IMR-90 (cell line): ENCODE measurements around the gene ACOX2. TPM values are rescaled to one million over a fixed set of nuclear protein-coding genes. Genes with fewer than 3 reads are reported as not detected.

Experiments used
- ATAC-seq: fragments of 200-7000 bp; cut with Tn5 transposase; 2 replicates; pipeline ENCODE4 v1.9.1; 2020; ENCODE audit warnings: low read depth, mild to moderate bottlenecking, moderate library complexity
- BruUV-seq: library from RNA; stranded (reverse); fragments of 400-500 nt; replicated peaks from 2 replicates; lab custom pipeline; 2021; lab: Mats Ljungman, UMichigan
- CTCF ChIA-PET: fragments of 300-600 bp; formaldehyde crosslinking; extraction: SDS; loops from one replicate; lab custom pipeline; 2021; ENCODE audit warnings: antibody characterized with exemption; lab: Yijun Ruan, JAX
- POLR2A ChIA-PET: fragments of 300-600 bp; sonication (Branson Sonifier 250); formaldehyde crosslinking; loops from one replicate; lab custom pipeline; 2022; ENCODE audit warnings: antibody characterized with exemption; ENCODE audit not compliant: unreplicated experiment; lab: Charles Lee
- DNase-seq: peaks from one replicate; pipeline ENCODE4 v3.0.0; 2013
- H2AFZ ChIP-seq: replicated peaks from 2 replicates; pipeline ENCODE3; 2013; ENCODE audit warnings: low read length, mild to moderate bottlenecking; ENCODE audit not compliant: poor library complexity
- H2AK5ac ChIP-seq: 2 replicates; pipeline ENCODE4 v1.6.1; 2013; ENCODE audit warnings: low read depth, low read length, inconsistent platforms
- H2AK9ac ChIP-seq: replicated peaks from 2 replicates; pipeline ENCODE3; 2013; ENCODE audit warnings: mild to moderate bottlenecking, low read depth, low read length, moderate library complexity; ENCODE audit not compliant: poor library complexity
- H2BK120ac ChIP-seq: 2 replicates; pipeline ENCODE4 v1.6.1; 2013; ENCODE audit warnings: low read depth, low read length, inconsistent platforms
- H2BK15ac ChIP-seq: 3 replicates; pipeline ENCODE4 v1.6.1; 2013; ENCODE audit warnings: low read depth, low read length, inconsistent platforms
- H2BK20ac ChIP-seq: 2 replicates; pipeline ENCODE4 v1.6.1; 2013; ENCODE audit warnings: low read depth, mild to moderate bottlenecking, inconsistent platforms, low read length, moderate library complexity
- H2BK5ac ChIP-seq: 2 replicates; pipeline ENCODE4 v1.6.1; 2013; ENCODE audit warnings: mild to moderate bottlenecking, low read depth, low read length, inconsistent platforms; ENCODE audit not compliant: poor library complexity, severe bottlenecking
- H3K14ac ChIP-seq: replicated peaks from 2 replicates; pipeline ENCODE4 v1.6.1; 2013; ENCODE audit warnings: low read depth, low read length, inconsistent platforms
- H3K18ac ChIP-seq: 2 replicates; pipeline ENCODE4 v1.6.1; 2013; ENCODE audit warnings: low read depth, low read length, control low read depth
- H3K23ac ChIP-seq: 2 replicates; pipeline ENCODE4 v1.6.1; 2013; ENCODE audit warnings: low read depth, low read length, inconsistent platforms
- H3K27ac ChIP-seq: 2 replicates; pipeline ENCODE4 v1.5.1; 2013; ENCODE audit warnings: mild to moderate bottlenecking, control low read depth, low read length; ENCODE audit not compliant: insufficient read depth
- H3K27me3 ChIP-seq: 2 replicates; pipeline ENCODE4 v1.6.1; 2013; ENCODE audit warnings: low read length; ENCODE audit not compliant: control insufficient read depth, insufficient read depth
- H3K36me3 ChIP-seq: 2 replicates; pipeline ENCODE4 v1.6.1; 2013; ENCODE audit warnings: low read length, mixed read lengths; ENCODE audit not compliant: control insufficient read depth, insufficient read depth
- H3K4ac ChIP-seq: 2 replicates; pipeline ENCODE4 v1.6.1; 2013; ENCODE audit warnings: low read depth, low read length, inconsistent platforms
- H3K4me1 ChIP-seq: 2 replicates; pipeline ENCODE4 v1.6.1; 2013; ENCODE audit warnings: low read length, mixed read lengths; ENCODE audit not compliant: control insufficient read depth, insufficient read depth
- H3K4me2 ChIP-seq: 2 replicates; pipeline ENCODE4 v1.6.1; 2013; ENCODE audit warnings: low read depth, mild to moderate bottlenecking, control low read depth, low read length, moderate library complexity
- H3K4me3 ChIP-seq: 2 replicates; pipeline ENCODE4 v1.5.1; 2013; ENCODE audit warnings: low read depth, mild to moderate bottlenecking, control low read depth, low read length, moderate library complexity; ENCODE audit not compliant: insufficient read depth
- H3K56ac ChIP-seq: 2 replicates; pipeline ENCODE4 v1.6.1; 2013; ENCODE audit warnings: low read length, inconsistent platforms; ENCODE audit not compliant: insufficient read depth; ENCODE audit errors: extremely low read depth
- H3K79me1 ChIP-seq, 2 experiments: 2 replicates each; pipeline ENCODE4 v1.6.1; 2013; ENCODE audit warnings: low read length in 2 of 2, inconsistent platforms in 1 of 2, low read depth in 1 of 2
- H3K9ac ChIP-seq: 2 replicates; pipeline ENCODE4 v1.6.1; 2013; ENCODE audit warnings: low read depth, low read length, control low read depth
- H3K9me1 ChIP-seq: 2 replicates; pipeline ENCODE4 v1.6.1; 2013; ENCODE audit warnings: low read length, inconsistent platforms; ENCODE audit not compliant: insufficient read depth
- H3K9me3 ChIP-seq: 2 replicates; pipeline ENCODE4 v1.6.1; 2013; ENCODE audit warnings: low read length; ENCODE audit not compliant: control insufficient read depth, insufficient read depth
- H4K20me1 ChIP-seq: 2 replicates; pipeline ENCODE4 v1.6.1; 2013; ENCODE audit warnings: low read length, inconsistent platforms; ENCODE audit not compliant: insufficient read depth
- H4K5ac ChIP-seq: 2 replicates; pipeline ENCODE4 v1.6.1; 2013; ENCODE audit warnings: mild to moderate bottlenecking, low read depth, low read length, control low read depth
- H4K8ac ChIP-seq, 2 experiments: 2 replicates each; pipeline ENCODE4 v1.6.1; 2013; ENCODE audit warnings: low read depth in 2 of 2, low read length in 2 of 2, control low read depth in 1 of 2, inconsistent platforms in 1 of 2
- H4K91ac ChIP-seq: 2 replicates; pipeline ENCODE4 v1.6.1; 2013; ENCODE audit warnings: low read depth, low read length, inconsistent platforms; ENCODE audit not compliant: insufficient read depth
- BHLHE40 ChIP-seq: fragments of 150-350 bp; IDR thresholded peaks from 2 replicates; pipeline ENCODE4 v1.6.1; 2016; ENCODE audit warnings: mild to moderate bottlenecking, low read depth, low read length
- CEBPB ChIP-seq: IDR thresholded peaks from 2 replicates; pipeline ENCODE4 v1.6.1; 2012; ENCODE audit warnings: low read depth, low read length, improper control_type of control experiment
- CHD1 ChIP-seq: IDR thresholded peaks from 2 replicates; pipeline ENCODE4 v1.6.1; 2012; ENCODE audit warnings: low read depth, low read length, improper control_type of control experiment
- FOS ChIP-seq: fragments of 150-350 bp; IDR thresholded peaks from 2 replicates; pipeline ENCODE4 v1.6.1; 2016; ENCODE audit warnings: low read depth, low read length
- MAFK ChIP-seq: IDR thresholded peaks from 2 replicates; pipeline ENCODE4 v1.6.1; 2012; ENCODE audit warnings: low read depth, low read length, improper control_type of control experiment
- MAZ ChIP-seq: IDR thresholded peaks from 2 replicates; pipeline ENCODE4 v1.6.1; 2012; ENCODE audit warnings: low read depth, mild to moderate bottlenecking, low read length, improper control_type of control experiment, moderate library complexity, borderline replicate concordance
- MXI1 ChIP-seq: IDR thresholded peaks from 2 replicates; pipeline ENCODE4 v1.6.1; 2012; ENCODE audit warnings: low read depth, mild to moderate bottlenecking, low read length, moderate library complexity, borderline replicate concordance
- NFE2L2 ChIP-seq: fragments of 150-350 bp; IDR thresholded peaks from 2 replicates; pipeline ENCODE4 v1.6.1; 2016; ENCODE audit warnings: low read depth, mild to moderate bottlenecking, low read length
- POLR2A ChIP-seq: IDR thresholded peaks from 2 replicates; pipeline ENCODE4 v1.6.1; 2012; ENCODE audit warnings: mild to moderate bottlenecking, low read depth, low read length
- RAD21 ChIP-seq: IDR thresholded peaks from 2 replicates; pipeline ENCODE4 v1.6.1; 2012; ENCODE audit warnings: low read length, improper control_type of control experiment
- RCOR1 ChIP-seq: IDR thresholded peaks from 2 replicates; pipeline ENCODE4 v1.6.1; 2012; ENCODE audit warnings: mild to moderate bottlenecking, low read length, improper control_type of control experiment; ENCODE audit not compliant: insufficient replicate concordance
- RFX5 ChIP-seq: IDR thresholded peaks from 2 replicates; pipeline ENCODE4 v1.8.0; 2012; ENCODE audit warnings: low read depth, mild to moderate bottlenecking, low read length, moderate library complexity
- SMC3 ChIP-seq: fragments of 150-350 bp; IDR thresholded peaks from 2 replicates; pipeline ENCODE4 v1.6.1; 2016; ENCODE audit warnings: low read depth, mild to moderate bottlenecking, antibody characterized with exemption, low read length, moderate library complexity
- WGBS, 2 experiments: methylation state at CpG; one replicate each; pipeline versions ENCODE4 v1.1.5 to v1.1.7; 2013; ENCODE audit warnings: missing lambda C conversion rate in 2 of 2; ENCODE audit not compliant: insufficient read length in 1 of 2; ENCODE audit errors: extremely low coverage in 2 of 2; 5-methylcytosine and 5-hydroxymethylcytosine counted together
- dilution Hi-C: fragments of 300-500 bp; cut with HindIII; formaldehyde crosslinking; loops from one replicate; pipeline ENCODE4 v1.14.3; 2018; ENCODE audit warnings: low sequenced_read_pairs; ENCODE audit not compliant: unreplicated experiment
- in situ Hi-C: fragments of 300-500 bp; cut with MboI; formaldehyde crosslinking; loops from 3 replicates; pipeline ENCODE4 v1.14.3; 2019; ENCODE audit warnings: low sequenced_read_pairs, inconsistent platforms, mixed read lengths
- intact Hi-C: fragments of 100-400 bp; cut with micrococcal nuclease; formaldehyde crosslinking; loops from 2 replicates; pipeline ENCODE4 v1.10.0; 2022
- polyA plus RNA-seq, 3 experiments: library from polyadenylated mRNA; depleted of rRNA; stranded (reverse); fragments of >200 nt; gene quantifications; 2 replicates each; pipeline ENCODE4 v1.2.3, GENCODE V29; 2012; ENCODE audit warnings: low replicate concordance in 1 of 3
- total RNA-seq: library from RNA; depleted of rRNA; stranded (reverse); fragments of >200 nt; gene quantifications from 2 replicates; pipeline ENCODE4 v1.2.3, GENCODE V29; 2012
- TF ChIP-seq, protein P1 (sequence below): fragments of 150-350 bp; IDR thresholded peaks from 2 replicates; pipeline ENCODE4 v1.6.1; 2016; ENCODE audit warnings: low read depth, mild to moderate bottlenecking, low read length, moderate library complexity, borderline replicate concordance
- TF ChIP-seq, protein P2 (sequence below): fragments of 150-350 bp; IDR thresholded peaks from 2 replicates; pipeline ENCODE4 v1.6.1; 2017; ENCODE audit warnings: mild to moderate bottlenecking, antibody characterized with exemption, low read length, low read depth
- TF ChIP-seq, protein P3 (sequence below): conservative IDR thresholded peaks from 2 replicates; pipeline ENCODE4 v1.5.1; 2012; ENCODE audit warnings: mild to moderate bottlenecking, low read depth, low read length, improper control_type of control experiment

The ACOX2 gene
- total and polyA plus RNA-seq, 2 of the 4 experiments (the other 2 are of a cell fraction): 15.6 to 32.9 TPM

DNA sequence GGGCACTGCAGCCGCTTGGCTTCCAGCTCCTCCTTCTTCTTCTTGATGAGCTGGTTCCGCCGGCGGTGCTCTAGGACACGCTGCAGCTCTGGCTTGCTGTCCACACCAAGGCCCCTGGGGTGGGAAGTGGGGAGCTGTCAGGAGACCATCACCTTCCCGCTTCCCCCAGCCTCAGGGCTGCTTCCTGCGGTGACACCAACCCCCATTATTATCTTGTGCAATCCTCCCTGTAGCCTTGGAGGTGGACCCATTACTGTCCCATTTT, 30.2 kb upstream of the ACOX2 start:
- ATAC-seq (no peak), DNase-seq (no peak)
- dilution Hi-C loops: no loop called here
- Histone ChIP-seq H4K5ac (no peak overlapping the region), H4K20me1 (no peaks in the 10 kb centered on the region), H3K4me2 (no peak overlapping the region), H2BK5ac (no peak overlapping the region), H3K23ac (no peak overlapping the region), H2BK15ac (0 out of 3 replicates have a peak overlapping the region, but pooled peaks have one; percentile 55), H2BK20ac (0 out of 2 replicates have a peak overlapping the region, but pooled peaks have one; percentile 55), H2AK9ac (no peak overlapping the region), H3K9ac (no peak overlapping the region), H3K9me1 (peaks cover 13% of the 10 kb centered on the region), H3K27ac (no peak overlapping the region), H3K4ac (peak overlapping the region; percentile 36; the same call in 1 of the 2 replicates), H3K4me1 (peaks cover 2% of the 10 kb centered on the region; the same call in 1 of the 2 replicates), H3K14ac (no peak overlapping the region), H3K79me1 (no peaks in the 10 kb centered on the region), H3K27me3 (no peaks in the 10 kb centered on the region), H4K8ac (no peak overlapping the region), H3K9me3 (peaks cover 5% of the 10 kb centered on the region; the same call in 1 of the 2 replicates), H2AFZ (no peak overlapping the region), H2BK120ac (0 out of 2 replicates have a peak overlapping the region, but pooled peaks have one; percentile 61), H3K4me3 (no peak overlapping the region), H4K91ac (no peak overlapping the region), H3K56ac (no peak overlapping the region), H3K18ac (no peak overlapping the region), H2AK5ac (peak overlapping the region; percentile 40; the same call in 1 of the 2 replicates), H3K36me3 (no peaks in the 10 kb centered on the region)
- TF ChIP-seq MXI1 (no peak), NFE2L2 (no peak), CHD1 (no peak), CEBPB (no peak), MAZ (no peak), RCOR1 (no peak), RFX5 (no peak), FOS (no peak), POLR2A (no peak), MAFK (no peak), RAD21 (no peak), BHLHE40 (no peak), SMC3 (no peak)
- TF ChIP-seq, protein P1, sequence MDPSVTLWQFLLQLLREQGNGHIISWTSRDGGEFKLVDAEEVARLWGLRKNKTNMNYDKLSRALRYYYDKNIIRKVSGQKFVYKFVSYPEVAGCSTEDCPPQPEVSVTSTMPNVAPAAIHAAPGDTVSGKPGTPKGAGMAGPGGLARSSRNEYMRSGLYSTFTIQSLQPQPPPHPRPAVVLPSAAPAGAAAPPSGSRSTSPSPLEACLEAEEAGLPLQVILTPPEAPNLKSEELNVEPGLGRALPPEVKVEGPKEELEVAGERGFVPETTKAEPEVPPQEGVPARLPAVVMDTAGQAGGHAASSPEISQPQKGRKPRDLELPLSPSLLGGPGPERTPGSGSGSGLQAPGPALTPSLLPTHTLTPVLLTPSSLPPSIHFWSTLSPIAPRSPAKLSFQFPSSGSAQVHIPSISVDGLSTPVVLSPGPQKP: no peak
- TF ChIP-seq, protein P2, sequence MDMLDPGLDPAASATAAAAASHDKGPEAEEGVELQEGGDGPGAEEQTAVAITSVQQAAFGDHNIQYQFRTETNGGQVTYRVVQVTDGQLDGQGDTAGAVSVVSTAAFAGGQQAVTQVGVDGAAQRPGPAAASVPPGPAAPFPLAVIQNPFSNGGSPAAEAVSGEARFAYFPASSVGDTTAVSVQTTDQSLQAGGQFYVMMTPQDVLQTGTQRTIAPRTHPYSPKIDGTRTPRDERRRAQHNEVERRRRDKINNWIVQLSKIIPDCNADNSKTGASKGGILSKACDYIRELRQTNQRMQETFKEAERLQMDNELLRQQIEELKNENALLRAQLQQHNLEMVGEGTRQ: no peak
- TF ChIP-seq, protein P3, sequence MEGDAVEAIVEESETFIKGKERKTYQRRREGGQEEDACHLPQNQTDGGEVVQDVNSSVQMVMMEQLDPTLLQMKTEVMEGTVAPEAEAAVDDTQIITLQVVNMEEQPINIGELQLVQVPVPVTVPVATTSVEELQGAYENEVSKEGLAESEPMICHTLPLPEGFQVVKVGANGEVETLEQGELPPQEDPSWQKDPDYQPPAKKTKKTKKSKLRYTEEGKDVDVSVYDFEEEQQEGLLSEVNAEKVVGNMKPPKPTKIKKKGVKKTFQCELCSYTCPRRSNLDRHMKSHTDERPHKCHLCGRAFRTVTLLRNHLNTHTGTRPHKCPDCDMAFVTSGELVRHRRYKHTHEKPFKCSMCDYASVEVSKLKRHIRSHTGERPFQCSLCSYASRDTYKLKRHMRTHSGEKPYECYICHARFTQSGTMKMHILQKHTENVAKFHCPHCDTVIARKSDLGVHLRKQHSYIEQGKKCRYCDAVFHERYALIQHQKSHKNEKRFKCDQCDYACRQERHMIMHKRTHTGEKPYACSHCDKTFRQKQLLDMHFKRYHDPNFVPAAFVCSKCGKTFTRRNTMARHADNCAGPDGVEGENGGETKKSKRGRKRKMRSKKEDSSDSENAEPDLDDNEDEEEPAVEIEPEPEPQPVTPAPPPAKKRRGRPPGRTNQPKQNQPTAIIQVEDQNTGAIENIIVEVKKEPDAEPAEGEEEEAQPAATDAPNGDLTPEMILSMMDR: no peak
- intact Hi-C loops: loop anchor here (10.0 kb wide), 2 partner anchors 418 to 1068 kb away; no protein-coding TSS in a partner anchor
- in situ Hi-C loops: loop anchor here (25.0 kb wide), 1 partner anchor 420 kb away; no protein-coding TSS in a partner anchor
- WGBS, 2 experiments: no CpG with 5 or more reads among the region's 7 CpGs
- CTCF ChIA-PET: interaction anchor here (8.3 kb wide), 1 partner anchor 63 kb away, joined by 69 read pairs; no protein-coding TSS in a partner anchor
- POLR2A ChIA-PET: no interaction called here
- BruUV-seq: no TSS peak
